SJCRH30 (cell line): Measurements from ENCODE around the gene GLUD1. TPM values are rescaled to one million over a fixed set of nuclear protein-coding genes. Genes with fewer than 3 reads are reported as not detected.
"Not testable (repeated sequence)": the region's sequence is repeated elsewhere in the genome, so short reads cannot be mapped to it uniquely, and the experiment has no call there.

Experiments
- DNase-seq, 2 experiments: peaks; one replicate each; pipeline ENCODE4 v3.0.0-alpha.2; 2015 to 2020
- H3K27ac ChIP-seq: fragments of 250-450 bp; sonication (Bioruptor Pico); 2 replicates; pipeline ENCODE4 v1.5.1; 2020; ENCODE audit warnings: mild to moderate bottlenecking, moderate library complexity
- H3K27me3 ChIP-seq: fragments of 250-450 bp; sonication (Bioruptor Pico); 2 replicates; pipeline ENCODE4 v1.5.1; 2020; ENCODE audit warnings: mild to moderate bottlenecking, moderate library complexity
- H3K36me3 ChIP-seq: fragments of 250-450 bp; sonication (Bioruptor Pico); 2 replicates; pipeline ENCODE4 v1.5.1; 2020; ENCODE audit warnings: mild to moderate bottlenecking, moderate library complexity
- H3K4me1 ChIP-seq: fragments of 250-450 bp; sonication (Bioruptor Pico); 2 replicates; pipeline ENCODE4 v1.5.1; 2020; ENCODE audit warnings: mild to moderate bottlenecking, moderate library complexity
- H3K4me3 ChIP-seq: fragments of 250-450 bp; sonication (Bioruptor Pico); 2 replicates; pipeline ENCODE4 v1.5.1; 2020; ENCODE audit warnings: mild to moderate bottlenecking, moderate library complexity
- H3K9me3 ChIP-seq: fragments of 250-450 bp; sonication (Bioruptor Pico); replicated peaks from 2 replicates; pipeline ENCODE4 v1.5.1; 2020; ENCODE audit warnings: mild to moderate bottlenecking, moderate library complexity
- total RNA-seq: library from RNA; depleted of rRNA; stranded (reverse); fragments of >200 nt; shearing (Covaris generic); gene quantifications from 2 replicates; pipeline ENCODE4 v1.2.3, GENCODE V29; 2014; rRNA removed

Gene GLUD1
- 152 and 155 TPM in 2 replicates for total RNA-seq

- no peaks in the 10 kb centered on the region for H3K27me3 ChIP-seq
- DNase-seq: peak; percentile 86 to 89
- no peaks in the 10 kb centered on the region for H3K9me3 ChIP-seq
- H3K4me1 ChIP-seq: peaks cover 4% of the 10 kb centered on the region; the same call in 1 of the 2 replicates
- H3K4me3 ChIP-seq: peak within 1 kb of the TSS; percentile 77
- H3K36me3 ChIP-seq: peaks cover 6% of the 10 kb centered on the region
- H3K27ac ChIP-seq: peak within 1 kb of the TSS; percentile 91
These were observed at the start of gene GLUD1, which contains the start of gene SHLD2 for GRCh38 chr10:87094373-87095235. Gene GLUD1, minus strand, starts transcription at chr10:87094843. Its CDS starts 74 bp downstream, at chr10:87094769. Gene SHLD2, plus strand, starts transcription at chr10:87095206. Its CDS starts 56,149 bp downstream, at chr10:87151355.

GRCh38 chr10:87143109-87143418 lies 48.4 kb upstream of the GLUD1 start:
- not testable (repeated sequence) for H3K36me3 ChIP-seq, H3K4me3 ChIP-seq, H3K9me3 ChIP-seq, H3K27me3 ChIP-seq, H3K27ac ChIP-seq, H3K4me1 ChIP-seq, DNase-seq

DNA sequence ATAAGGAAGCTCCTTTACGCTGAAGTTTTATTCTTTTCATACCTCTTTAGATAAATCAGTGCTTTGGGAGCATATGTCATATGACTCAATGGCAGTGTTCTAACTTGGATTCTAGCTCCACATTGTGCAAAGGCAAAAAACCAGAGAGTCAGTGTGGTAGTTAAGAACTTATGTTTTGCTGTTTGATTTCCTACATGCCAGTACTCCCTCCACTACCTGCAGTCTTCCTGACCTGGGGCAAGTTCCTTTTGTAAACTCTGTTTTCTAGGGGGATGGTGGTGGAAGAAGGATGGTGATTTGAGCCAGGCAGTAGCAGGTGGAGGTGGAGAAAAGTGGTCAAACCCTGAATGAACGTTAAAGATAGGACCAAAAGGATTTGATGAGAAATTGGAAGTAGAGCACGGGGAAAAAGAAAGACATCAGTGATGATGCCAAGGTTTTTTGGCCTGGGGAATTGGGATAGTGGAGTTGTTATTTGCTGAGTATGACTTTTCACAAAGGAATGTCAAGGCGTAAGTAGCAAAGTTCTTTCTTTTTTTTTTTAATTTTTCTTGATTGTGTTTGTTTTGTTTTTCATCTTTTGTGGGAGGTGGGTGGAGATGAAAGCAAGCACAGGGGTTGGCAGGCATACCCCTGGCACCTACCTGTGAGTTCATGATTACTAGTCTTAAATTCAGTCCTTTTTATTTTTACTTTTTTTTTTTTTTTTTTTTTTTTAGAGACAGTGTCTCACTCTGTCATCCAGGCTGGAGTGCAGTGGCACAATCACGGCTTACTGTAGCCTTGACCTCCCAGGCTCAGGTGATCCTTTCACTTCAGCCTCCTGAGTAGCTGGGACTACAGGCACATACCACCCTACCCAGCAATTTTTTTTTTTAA lies 47.8 kb upstream of the GLUD1 start:
- H3K4me1 ChIP-seq, H3K27ac ChIP-seq, H3K9me3 ChIP-seq, H3K36me3 ChIP-seq, DNase-seq, H3K27me3 ChIP-seq, H3K4me3 ChIP-seq: not testable (repeated sequence)

GRCh38 chr10:87137478-87137877 lies 42.8 kb upstream of the GLUD1 start:
- H3K27me3 ChIP-seq, H3K4me3 ChIP-seq, H3K27ac ChIP-seq, DNase-seq, H3K36me3 ChIP-seq, H3K9me3 ChIP-seq, H3K4me1 ChIP-seq: not testable (repeated sequence)

DNA sequence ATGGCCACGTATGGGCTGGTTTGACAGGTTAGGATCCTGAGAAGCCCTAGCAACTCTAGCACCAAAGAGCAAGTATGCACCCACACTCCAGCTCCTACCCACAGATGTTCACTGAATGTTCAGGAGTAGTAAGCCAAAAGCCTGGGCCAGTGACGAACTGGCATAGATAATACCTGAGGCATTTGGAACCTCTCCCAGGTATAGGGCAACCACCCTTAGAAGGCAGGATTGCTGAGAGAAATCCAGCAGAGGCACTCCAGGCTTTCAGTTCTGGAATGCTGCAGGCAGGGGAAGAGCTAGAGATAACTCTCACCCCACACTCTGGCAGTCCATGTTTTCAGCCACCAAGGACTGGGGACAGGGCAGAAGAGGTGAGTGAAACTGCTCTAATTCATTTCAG lies 39.8 kb upstream of the GLUD1 start:
- H3K4me1 ChIP-seq, H3K27ac ChIP-seq, H3K9me3 ChIP-seq, H3K4me3 ChIP-seq, H3K27me3 ChIP-seq, DNase-seq, H3K36me3 ChIP-seq: not testable (repeated sequence)

GRCh38 chr10:87133936-87134335 lies 39.3 kb upstream of the GLUD1 start:
- not testable (repeated sequence) for H3K4me3 ChIP-seq, H3K4me1 ChIP-seq, H3K27me3 ChIP-seq, H3K27ac ChIP-seq, DNase-seq, H3K36me3 ChIP-seq, H3K9me3 ChIP-seq

- not testable (repeated sequence) for H3K4me3 ChIP-seq, H3K27ac ChIP-seq, H3K27me3 ChIP-seq, DNase-seq, H3K4me1 ChIP-seq, H3K9me3 ChIP-seq, H3K36me3 ChIP-seq
These were observed 37.5 kb upstream of the GLUD1 start for GRCh38 chr10:87132176-87132575.

GRCh38 chr10:87127607-87128156 lies 33.0 kb upstream of the GLUD1 start:
- not testable (repeated sequence) for H3K9me3 ChIP-seq, H3K4me1 ChIP-seq, H3K27me3 ChIP-seq, DNase-seq, H3K4me3 ChIP-seq, H3K27ac ChIP-seq, H3K36me3 ChIP-seq

DNA sequence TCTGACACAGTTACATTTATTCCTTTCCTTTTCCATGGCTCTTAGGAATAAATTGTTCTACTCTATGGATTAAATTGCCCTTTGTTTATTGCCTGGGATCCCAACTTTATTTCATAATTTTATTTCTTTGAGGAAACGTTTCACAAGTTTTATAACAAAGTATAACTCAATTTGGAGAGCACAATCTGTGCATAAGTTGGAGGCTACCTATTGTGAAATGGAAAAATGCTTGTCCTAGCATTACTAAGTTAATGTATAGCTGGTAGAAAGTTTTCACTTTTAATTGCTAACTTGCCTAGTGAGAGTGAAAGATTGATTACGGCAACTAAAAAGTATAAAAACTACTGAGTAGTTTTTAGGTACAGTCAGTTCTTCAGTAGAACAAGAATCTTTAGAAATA lies 32.4 kb upstream of the GLUD1 start:
- H3K27me3 ChIP-seq, H3K4me3 ChIP-seq, H3K27ac ChIP-seq, H3K9me3 ChIP-seq, DNase-seq, H3K36me3 ChIP-seq, H3K4me1 ChIP-seq: not testable (repeated sequence)

DNA sequence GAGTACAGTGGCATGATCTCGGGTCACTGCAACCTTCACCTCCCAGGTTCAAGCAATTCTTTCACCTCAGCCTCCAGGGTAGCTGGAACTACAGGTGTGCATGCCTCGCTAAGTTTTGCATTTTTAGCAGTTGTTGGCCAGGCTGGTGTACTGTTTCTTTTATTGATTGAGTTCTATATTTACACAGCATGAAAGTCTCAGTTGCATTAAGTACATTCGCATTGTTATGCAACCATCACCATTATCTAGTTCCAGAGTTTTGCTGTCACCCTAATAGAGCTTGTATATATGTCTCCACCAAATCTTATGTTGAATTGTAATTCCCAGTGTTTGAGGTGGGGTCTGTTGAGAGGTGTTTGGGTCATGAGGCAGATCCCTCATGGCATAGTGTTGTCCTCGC lies 28.7 kb upstream of the GLUD1 start:
- not testable (repeated sequence) for H3K27me3 ChIP-seq, H3K4me3 ChIP-seq, H3K27ac ChIP-seq, DNase-seq, H3K9me3 ChIP-seq, H3K36me3 ChIP-seq, H3K4me1 ChIP-seq

GRCh38 chr10:87119029-87119428 lies 24.4 kb upstream of the GLUD1 start:
- H3K4me1 ChIP-seq, H3K4me3 ChIP-seq, H3K9me3 ChIP-seq, H3K27ac ChIP-seq, H3K27me3 ChIP-seq, DNase-seq, H3K36me3 ChIP-seq: not testable (repeated sequence)

- H3K27ac ChIP-seq, H3K36me3 ChIP-seq, H3K9me3 ChIP-seq, H3K27me3 ChIP-seq, DNase-seq, H3K4me1 ChIP-seq, H3K4me3 ChIP-seq: not testable (repeated sequence)
These were observed 23.5 kb upstream of the GLUD1 start for GRCh38 chr10:87118122-87118521.

DNA sequence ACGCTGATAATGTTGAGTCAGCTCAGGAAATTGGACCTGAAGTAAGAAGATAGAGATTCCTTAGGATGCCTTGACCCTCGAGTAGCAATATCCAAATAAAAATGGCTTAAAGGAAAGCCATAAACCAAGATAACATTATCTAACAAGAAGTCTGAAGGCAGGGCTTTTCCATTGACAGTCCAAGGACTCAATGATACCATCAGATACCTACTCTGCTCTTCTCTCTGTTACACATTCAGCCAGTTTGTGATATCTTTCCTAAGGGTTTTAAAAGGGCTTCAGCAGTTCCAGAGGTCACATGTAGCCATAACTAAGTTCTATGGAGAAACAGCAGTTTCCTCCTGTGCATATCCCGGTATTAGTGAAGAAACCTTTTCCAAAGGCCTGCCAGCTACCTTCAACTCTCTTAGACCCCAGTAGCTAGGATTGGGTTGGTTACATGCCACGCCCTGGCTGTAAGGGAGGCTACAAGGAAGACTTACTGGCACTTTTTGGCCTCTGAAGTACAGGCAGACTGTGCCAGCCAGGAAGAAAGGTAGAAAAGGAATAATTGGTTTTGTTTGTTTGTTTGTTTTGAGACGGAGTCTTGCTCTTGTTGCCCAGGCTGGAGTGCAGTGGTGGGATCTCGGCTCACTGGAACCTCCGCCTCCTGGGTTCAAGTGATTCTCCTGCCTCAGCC lies 10.9 kb upstream of the GLUD1 start:
- no peaks in the 10 kb centered on the region for H3K4me1 ChIP-seq
- DNase-seq: no peak
- H3K9me3 ChIP-seq: no peaks in the 10 kb centered on the region
- no peak overlapping the region for H3K27ac ChIP-seq
- H3K4me3 ChIP-seq: no peak overlapping the region
- no peaks in the 10 kb centered on the region for H3K27me3 ChIP-seq
- H3K36me3 ChIP-seq: peaks cover 19% of the 10 kb centered on the region

- not testable (repeated sequence) for H3K9me3 ChIP-seq, H3K27me3 ChIP-seq, H3K27ac ChIP-seq, DNase-seq, H3K4me3 ChIP-seq, H3K4me1 ChIP-seq
- peaks cover 19% of the 10 kb centered on the region for H3K36me3 ChIP-seq
These were observed 10.1 kb upstream of the GLUD1 start for GRCh38 chr10:87104727-87105126.

- H3K27ac ChIP-seq: no peak overlapping the region
- peaks cover 17% of the 10 kb centered on the region for H3K36me3 ChIP-seq
- no peaks in the 10 kb centered on the region for H3K4me1 ChIP-seq
- DNase-seq: no peak
- H3K27me3 ChIP-seq: no peaks in the 10 kb centered on the region
- no peaks in the 10 kb centered on the region for H3K9me3 ChIP-seq
- no peak overlapping the region for H3K4me3 ChIP-seq
These were observed 7.4 kb upstream of the GLUD1 start for GRCh38 chr10:87101996-87102395.
